HG02938 (cell line): ENCODE results near the gene ID2.
"Not testable (repeated sequence)": the region's sequence is repeated elsewhere in the genome, so short reads cannot be mapped to it uniquely, and the experiment has no call there.

Experiments used
- ATAC-seq: cut with Tn5 transposase; IDR thresholded peaks from one replicate; pipeline ENCODE4 v1.9.1; 2021; ENCODE audit warnings: mild to moderate bottlenecking, moderate library complexity; ENCODE audit not compliant: unreplicated experiment

Gene ID2

GRCh38 chr2:8725838-8726237, 44.0 kb downstream of the ID2 start:
- ATAC-seq, result no peak

GRCh38 chr2:8728305-8729015, 46.6 kb downstream of the ID2 start:
- ATAC-seq, result no peak

- not testable (repeated sequence) for ATAC-seq
Measured at GRCh38 chr2:8729101-8729500, 47.2 kb downstream of the ID2 start.

DNA sequence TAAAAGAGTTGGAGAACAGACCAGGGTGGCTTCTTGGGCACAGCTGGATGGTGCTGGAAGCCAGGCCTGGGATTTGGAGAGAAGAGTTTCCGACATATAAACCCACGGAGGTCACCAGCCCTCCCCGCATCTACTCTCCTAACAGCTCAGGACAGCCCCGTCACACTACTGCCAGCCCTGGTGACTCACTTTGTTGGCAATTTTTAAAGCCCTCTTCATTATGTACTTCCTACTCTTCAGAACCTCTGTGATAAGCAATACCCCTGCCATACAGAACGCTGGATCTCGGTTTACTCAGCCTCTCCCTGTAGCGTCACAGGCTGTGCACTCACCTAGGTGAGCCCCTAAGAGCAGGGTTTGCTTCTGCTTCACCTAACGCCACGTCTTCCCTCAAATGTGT, 48.1 kb downstream of the ID2 start:
- no peak for ATAC-seq

- no peak for ATAC-seq
Measured at GRCh38 chr2:8732601-8733000, 50.7 kb downstream of the ID2 start.
